ENCODE data around the gene MAPT.
"Not testable (repeated sequence)": the region's sequence is repeated elsewhere in the genome, so short reads cannot be mapped to it uniquely, and the experiment has no call there.

The MAPT gene

DNA sequence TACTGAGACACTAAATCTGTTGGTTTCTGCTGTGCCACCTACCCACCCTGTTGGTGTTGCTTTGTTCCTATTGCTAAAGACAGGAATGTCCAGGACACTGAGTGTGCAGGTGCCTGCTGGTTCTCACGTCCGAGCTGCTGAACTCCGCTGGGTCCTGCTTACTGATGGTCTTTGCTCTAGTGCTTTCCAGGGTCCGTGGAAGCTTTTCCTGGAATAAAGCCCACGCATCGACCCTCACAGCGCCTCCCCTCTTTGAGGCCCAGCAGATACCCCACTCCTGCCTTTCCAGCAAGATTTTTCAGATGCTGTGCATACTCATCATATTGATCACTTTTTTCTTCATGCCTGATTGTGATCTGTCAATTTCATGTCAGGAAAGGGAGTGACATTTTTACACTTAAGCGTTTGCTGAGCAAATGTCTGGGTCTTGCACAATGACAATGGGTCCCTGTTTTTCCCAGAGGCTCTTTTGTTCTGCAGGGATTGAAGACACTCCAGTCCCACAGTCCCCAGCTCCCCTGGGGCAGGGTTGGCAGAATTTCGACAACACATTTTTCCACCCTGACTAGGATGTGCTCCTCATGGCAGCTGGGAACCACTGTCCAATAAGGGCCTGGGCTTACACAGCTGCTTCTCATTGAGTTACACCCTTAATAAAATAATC is 119.3 kb downstream of the MAPT start:
- DNase-seq, result peak in 1 of 2 donors; percentile 48

DNA sequence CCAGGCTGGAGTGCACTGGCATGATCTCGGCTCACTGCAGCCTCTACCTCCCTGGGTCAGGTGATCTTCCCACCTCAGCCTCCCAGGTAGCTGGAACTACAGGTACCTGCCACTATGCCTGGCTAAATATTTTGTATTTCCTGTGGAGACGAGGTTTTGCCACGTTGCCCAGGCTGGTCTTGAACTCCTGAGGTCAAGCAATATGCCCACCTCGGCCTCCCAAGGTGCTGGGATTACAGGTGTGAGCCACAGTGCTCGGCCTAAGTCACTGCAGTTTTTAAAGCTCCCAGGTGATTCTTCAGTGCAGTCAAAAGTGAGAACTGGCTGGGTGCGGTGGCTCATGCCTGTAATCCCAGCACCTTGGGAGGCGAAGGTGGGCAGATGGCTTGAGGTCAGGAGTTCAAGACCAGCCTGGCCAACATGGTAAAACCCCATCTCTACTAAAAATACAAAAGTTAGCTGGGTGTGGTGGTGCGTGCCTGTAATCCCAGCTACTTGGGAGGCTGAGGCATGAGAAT is 125.1 kb downstream of the MAPT start:
- DNase-seq, result not testable (repeated sequence)

DNA sequence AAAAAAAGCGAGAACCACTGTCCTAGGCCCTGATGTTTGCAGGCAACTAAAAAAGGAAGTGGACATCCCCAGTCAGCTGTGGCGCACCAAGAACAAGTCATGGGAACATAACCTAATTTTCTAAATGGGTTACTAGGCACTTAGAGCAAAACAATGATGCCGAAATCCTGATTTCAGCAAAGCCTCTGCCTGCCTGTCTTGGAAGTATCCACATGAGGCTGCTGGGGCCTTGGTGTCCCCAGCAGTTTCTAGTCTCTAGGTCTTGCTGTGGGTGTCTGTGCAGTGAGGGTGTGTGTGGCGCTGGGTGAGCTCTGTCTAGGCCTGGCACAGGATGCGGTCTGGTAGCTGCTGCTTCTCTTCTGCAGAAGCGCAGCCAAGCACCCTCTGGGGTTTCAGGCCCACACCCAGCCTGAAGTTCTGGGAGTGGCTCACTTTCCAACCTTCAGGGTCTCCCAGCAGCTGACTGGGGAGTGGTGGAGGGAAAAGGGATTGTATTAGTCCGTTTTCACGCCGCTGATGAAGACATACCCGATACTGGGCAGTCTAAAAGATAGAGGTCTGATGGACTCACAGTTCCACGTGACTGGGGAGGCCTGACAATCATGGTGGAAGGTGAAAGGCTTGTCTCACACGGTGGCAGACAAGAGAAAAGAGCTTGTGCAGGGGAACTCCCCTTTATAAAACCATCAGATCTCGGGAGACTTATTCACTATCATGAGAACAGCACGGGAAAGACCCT is 125.8 kb downstream of the MAPT start:
- DNase-seq, result no peak

DNA sequence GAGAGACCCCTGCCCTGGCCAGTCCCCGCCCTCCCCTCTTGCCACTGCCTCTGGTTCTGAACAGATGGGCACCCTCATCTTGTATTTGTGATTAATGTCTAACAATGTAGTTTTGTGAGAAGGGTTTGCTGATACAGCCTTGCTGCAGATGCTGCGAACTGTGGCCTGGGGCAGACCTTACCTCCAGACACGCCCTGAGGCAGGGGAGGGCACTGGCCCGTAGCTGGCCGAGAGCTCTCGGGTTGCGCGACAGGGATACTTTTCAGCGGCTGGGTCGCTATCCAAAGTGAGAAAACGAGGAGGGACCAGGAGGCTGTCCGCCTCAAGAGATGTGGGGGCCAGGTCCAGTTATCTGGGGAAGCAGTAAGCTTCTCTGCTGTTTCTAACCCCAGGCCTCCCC is 126.6 kb downstream of the MAPT start:
- DNase-seq, result no peak

DNA sequence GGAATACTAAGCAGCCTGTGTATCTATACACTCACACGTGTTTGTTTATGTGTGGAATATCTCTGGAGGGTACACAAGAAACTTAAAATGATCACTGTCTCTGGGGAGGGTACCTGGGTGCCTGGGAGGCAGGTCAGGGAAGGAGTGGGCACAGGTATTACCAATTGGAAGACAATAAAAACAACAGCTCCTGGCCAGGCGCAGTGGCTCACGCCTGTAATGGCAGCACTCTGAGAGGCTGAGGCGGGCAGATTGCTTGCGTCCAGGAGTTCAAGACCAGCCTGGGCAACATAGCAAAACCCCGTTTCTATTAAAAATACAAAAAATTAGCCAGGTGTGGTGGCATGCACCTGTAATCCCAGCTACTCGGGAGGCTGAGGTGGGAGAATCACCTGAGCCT is 129.0 kb downstream of the MAPT start:
- not testable (repeated sequence) for DNase-seq

DNA sequence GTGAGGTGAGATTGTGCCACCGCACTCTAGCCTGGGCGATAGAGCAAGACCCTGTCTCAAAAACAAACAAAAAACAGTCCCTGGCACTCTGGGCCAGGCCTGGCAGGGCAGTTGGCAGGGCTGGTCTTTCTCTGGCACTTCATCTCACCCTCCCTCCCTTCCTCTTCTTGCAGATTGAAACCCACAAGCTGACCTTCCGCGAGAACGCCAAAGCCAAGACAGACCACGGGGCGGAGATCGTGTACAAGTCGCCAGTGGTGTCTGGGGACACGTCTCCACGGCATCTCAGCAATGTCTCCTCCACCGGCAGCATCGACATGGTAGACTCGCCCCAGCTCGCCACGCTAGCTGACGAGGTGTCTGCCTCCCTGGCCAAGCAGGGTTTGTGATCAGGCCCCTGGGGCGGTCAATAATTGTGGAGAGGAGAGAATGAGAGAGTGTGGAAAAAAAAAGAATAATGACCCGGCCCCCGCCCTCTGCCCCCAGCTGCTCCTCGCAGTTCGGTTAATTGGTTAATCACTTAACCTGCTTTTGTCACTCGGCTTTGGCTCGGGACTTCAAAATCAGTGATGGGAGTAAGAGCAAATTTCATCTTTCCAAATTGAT is 129.5 kb downstream of the MAPT start:
- no peak for DNase-seq

DNA sequence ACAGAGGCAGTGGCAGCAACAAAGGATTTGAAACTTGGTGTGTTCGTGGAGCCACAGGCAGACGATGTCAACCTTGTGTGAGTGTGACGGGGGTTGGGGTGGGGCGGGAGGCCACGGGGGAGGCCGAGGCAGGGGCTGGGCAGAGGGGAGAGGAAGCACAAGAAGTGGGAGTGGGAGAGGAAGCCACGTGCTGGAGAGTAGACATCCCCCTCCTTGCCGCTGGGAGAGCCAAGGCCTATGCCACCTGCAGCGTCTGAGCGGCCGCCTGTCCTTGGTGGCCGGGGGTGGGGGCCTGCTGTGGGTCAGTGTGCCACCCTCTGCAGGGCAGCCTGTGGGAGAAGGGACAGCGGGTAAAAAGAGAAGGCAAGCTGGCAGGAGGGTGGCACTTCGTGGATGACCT is 130.2 kb downstream of the MAPT start:
- no peak for DNase-seq

DNA sequence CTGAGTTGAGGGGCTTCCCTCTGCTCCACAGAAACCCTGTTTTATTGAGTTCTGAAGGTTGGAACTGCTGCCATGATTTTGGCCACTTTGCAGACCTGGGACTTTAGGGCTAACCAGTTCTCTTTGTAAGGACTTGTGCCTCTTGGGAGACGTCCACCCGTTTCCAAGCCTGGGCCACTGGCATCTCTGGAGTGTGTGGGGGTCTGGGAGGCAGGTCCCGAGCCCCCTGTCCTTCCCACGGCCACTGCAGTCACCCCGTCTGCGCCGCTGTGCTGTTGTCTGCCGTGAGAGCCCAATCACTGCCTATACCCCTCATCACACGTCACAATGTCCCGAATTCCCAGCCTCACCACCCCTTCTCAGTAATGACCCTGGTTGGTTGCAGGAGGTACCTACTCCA is 130.7 kb downstream of the MAPT start:
- DNase-seq, result no peak

DNA sequence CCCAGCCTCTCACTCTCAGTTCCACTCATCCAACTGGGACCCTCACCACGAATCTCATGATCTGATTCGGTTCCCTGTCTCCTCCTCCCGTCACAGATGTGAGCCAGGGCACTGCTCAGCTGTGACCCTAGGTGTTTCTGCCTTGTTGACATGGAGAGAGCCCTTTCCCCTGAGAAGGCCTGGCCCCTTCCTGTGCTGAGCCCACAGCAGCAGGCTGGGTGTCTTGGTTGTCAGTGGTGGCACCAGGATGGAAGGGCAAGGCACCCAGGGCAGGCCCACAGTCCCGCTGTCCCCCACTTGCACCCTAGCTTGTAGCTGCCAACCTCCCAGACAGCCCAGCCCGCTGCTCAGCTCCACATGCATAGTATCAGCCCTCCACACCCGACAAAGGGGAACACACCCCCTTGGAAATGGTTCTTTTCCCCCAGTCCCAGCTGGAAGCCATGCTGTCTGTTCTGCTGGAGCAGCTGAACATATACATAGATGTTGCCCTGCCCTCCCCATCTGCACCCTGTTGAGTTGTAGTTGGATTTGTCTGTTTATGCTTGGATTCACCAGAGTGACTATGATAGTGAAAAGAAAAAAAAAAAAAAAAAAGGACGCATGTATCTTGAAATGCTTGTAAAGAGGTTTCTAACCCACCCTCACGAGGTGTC is 131.3 kb downstream of the MAPT start:
- DNase-seq, result no peak

DNA sequence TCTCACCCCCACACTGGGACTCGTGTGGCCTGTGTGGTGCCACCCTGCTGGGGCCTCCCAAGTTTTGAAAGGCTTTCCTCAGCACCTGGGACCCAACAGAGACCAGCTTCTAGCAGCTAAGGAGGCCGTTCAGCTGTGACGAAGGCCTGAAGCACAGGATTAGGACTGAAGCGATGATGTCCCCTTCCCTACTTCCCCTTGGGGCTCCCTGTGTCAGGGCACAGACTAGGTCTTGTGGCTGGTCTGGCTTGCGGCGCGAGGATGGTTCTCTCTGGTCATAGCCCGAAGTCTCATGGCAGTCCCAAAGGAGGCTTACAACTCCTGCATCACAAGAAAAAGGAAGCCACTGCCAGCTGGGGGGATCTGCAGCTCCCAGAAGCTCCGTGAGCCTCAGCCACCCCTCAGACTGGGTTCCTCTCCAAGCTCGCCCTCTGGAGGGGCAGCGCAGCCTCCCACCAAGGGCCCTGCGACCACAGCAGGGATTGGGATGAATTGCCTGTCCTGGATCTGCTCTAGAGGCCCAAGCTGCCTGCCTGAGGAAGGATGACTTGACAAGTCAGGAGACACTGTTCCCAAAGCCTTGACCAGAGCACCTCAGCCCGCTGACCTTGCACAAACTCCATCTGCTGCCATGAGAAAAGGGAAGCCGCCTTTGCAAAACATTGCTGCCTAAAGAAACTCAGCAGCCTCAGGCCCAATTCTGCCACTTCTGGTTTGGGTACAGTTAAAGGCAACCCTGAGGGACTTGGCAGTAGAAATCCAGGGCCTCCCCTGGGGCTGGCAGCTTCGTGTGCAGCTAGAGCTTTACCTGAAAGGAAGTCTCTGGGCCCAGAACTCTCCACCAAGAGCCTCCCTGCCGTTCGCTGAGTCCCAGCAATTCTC is 132.1 kb downstream of the MAPT start:
- DNase-seq, result no peak

DNA sequence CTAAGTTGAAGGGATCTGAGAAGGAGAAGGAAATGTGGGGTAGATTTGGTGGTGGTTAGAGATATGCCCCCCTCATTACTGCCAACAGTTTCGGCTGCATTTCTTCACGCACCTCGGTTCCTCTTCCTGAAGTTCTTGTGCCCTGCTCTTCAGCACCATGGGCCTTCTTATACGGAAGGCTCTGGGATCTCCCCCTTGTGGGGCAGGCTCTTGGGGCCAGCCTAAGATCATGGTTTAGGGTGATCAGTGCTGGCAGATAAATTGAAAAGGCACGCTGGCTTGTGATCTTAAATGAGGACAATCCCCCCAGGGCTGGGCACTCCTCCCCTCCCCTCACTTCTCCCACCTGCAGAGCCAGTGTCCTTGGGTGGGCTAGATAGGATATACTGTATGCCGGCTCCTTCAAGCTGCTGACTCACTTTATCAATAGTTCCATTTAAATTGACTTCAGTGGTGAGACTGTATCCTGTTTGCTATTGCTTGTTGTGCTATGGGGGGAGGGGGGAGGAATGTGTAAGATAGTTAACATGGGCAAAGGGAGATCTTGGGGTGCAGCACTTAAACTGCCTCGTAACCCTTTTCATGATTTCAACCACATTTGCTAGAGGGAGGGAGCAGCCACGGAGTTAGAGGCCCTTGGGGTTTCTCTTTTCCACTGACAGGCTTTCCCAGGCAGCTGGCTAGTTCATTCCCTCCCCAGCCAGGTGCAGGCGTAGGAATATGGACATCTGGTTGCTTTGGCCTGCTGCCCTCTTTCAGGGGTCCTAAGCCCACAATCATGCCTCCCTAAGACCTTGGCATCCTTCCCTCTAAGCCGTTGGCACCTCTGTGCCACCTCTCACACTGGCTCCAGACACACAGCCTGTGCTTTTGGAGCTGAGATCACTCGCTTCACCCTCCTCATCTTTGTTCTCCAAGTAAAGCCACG is 133.0 kb downstream of the MAPT start:
- DNase-seq, result no peak

DNA sequence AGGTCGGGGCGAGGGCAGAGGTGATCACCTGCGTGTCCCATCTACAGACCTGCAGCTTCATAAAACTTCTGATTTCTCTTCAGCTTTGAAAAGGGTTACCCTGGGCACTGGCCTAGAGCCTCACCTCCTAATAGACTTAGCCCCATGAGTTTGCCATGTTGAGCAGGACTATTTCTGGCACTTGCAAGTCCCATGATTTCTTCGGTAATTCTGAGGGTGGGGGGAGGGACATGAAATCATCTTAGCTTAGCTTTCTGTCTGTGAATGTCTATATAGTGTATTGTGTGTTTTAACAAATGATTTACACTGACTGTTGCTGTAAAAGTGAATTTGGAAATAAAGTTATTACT is 133.6 kb downstream of the MAPT start:
- no peak for DNase-seq

DNA sequence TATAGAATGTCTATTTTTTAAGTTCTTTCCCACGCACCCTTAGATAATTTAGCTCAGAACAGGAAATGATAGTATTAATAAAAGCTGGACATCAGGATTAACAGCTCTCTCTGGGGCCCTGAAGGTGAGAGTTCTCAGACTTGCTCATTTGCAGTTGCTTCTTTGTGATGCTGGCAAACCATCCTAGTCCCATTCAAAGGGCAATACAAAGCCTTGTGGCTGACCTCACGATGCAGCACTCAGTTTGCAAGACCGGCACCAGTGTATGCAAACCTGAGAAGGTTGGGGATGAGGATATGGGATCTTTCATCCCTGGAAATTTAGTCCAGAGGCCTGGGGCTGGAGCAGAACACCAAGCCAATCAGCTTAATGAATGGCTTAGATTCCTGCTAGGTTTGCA is 134.0 kb downstream of the MAPT start:
- DNase-seq, result no peak

DNA sequence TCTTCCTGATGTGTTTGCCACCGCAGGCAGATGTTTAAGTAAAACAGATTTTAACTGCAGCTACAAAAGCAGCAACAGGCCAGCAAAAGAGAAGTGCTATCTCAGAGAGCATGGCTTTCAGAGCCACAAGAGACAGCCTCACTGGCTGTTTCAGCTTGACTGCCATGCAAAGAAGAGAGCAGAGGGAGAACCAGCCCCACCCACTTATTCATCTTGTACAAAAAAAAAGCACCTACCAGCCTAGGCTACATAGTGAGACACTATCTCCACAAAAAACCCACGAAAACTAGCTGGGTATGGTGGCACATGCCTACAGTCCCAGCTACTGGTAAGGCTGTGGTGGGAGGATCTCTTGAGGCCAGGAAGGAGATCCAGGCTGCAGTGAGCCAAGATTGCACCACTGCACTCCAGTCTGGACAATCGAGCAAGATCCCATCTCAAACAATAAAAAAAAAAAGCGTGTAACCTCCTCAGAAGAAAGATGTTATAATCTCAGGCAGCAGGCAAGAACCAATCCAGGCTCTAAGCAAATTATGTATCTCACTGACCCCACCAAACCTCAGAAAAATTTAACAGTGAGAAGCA is 134.7 kb downstream of the MAPT start:
- DNase-seq, result no peak

DNA sequence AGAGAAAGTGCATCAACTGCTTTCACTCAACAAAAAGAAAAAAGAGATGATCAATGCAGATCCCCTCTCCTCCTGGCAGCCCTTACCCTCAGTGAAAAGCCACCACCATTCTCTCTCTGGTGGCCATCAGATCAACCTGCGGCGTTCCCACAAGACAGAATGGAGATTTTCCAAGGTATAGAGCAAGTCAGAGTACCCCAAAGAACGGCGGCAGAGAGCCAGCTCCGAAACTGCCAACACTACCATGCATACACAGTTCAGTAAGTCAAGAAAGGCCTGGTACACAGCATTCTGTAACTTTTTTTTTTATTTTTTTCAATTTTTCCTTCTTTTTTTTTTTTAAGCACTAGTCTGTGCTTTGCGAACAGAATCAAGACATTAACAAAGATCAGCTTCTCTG is 135.3 kb downstream of the MAPT start:
- no peak for DNase-seq

DNA sequence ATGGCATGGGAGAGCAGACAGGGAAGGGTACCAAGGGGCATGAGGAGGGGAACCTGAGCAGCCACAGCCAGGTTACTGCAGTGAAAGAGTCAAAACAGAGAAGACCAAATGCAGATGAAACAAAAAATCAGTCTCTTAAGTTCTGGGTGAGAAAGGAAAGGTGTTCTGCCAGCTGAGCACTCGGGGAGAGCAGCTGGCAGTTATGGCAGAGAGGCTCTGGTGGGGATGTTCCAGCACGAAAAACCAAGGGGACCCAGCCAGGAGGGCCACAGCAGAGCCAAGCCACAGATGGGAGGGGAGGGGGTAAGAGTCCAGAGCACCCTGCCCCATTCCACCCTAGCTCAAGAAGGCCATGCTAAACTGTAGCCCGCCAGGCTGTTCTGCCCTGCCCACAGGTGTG is 136.4 kb downstream of the MAPT start:
- no peak for DNase-seq

DNA sequence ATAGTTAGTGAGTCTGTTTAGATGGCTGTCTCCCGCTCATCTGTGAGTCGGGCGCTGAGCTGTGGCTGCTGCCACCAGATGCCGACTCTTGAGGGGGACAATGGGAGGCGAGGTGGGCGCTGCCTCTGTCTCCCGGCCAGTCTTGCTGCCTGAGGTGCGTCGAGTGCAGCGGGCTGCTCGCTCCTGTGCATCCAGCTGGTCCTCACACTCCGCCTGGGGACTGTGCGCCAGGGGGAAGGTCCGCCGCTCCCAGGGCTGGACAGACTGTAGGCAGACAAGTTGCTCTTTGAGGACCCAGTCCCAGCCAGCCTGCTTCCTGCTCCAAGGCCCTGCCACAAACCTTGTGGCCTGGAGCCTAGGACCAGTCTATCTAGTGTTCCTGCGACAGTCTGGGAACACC is 137.1 kb downstream of the MAPT start:
- no peak for DNase-seq

DNA sequence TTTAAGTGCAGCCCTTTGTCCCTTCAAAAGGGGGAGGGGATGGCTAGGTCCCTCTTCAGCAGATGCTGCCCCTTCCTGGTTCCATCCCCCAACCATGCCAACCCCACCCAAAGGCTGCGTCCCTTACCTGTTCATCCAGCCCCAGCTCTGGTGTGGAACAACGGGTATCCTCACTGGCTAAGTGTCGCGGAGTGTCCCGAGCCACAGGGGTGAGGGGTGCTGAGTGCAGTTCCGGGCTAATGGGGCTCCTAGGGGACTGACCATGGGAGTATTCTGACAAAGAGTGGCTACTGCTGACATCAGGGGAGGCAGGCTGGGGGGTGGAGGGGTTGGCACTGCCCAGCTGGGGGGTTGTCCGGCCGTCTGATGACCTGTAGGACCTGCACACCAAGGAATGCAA is 137.6 kb downstream of the MAPT start:
- DNase-seq, result no peak

DNA sequence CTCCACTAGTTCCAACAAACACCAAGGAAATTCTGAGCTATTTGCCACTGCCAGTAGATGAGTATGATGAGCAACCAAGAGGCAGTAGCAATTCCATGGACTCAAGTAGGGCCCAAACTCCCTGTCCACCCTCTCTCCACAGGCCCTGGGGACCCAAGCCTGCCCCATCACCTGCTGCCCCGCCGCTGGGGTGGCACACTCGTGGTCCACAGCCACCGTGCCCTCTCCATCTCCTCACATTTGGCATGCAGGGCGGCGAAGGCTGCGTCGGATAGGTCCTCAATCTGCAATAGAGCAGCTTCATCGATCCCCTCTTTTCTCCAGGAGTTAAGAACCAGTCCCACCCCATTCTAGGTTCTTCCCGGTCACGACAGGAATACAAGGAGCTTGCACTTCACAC is 138.6 kb downstream of the MAPT start:
- no peak for DNase-seq

DNA sequence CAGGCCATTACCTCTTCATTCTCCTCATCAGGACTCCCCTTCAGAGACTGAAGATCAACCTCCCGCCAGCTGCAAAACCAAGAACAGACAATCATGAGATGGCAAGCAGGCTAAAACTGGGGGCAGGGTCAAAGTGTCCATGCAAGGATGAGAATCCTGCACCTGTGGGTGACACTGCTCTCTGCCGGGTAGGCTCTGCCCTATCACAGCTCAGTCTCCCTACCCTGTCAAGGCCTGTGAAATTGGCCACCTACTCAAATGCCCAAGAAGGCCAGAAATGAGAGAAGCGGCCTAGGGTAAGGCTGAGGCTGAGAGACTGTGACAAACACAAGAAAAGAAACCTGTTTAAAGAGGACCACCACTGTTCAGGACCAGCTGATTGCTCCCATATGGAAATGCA is 139.0 kb downstream of the MAPT start:
- DNase-seq, result no peak

All from hippocampal formation (tissue), 2 donors.